Natural killer cell (primary cell): ENCODE data around the gene CRNKL1. TPM values are rescaled to one million over a fixed set of nuclear protein-coding genes. Genes with fewer than 3 reads are reported as not detected.

Source experiments
- ATAC-seq, 3 donors: fragments of 150-1000 bp in 2 of 3; fragments of 200-7000 bp in 1 of 3; cut with Tn5 transposase; 1 replicate in 1 of 3; 2 replicates in 2 of 3; pipeline ENCODE4 v1.10.0; 2021; ENCODE audit warnings: mild to moderate bottlenecking in 2 of 3, moderate library complexity in 2 of 3
- DNase-seq, 2 donors: peaks; one replicate each; pipeline versions ENCODE4 v3.0.0 to v3.0.0-alpha.2; 2013 to 2021; ENCODE audit warnings: mixed read lengths in 1 of 2
- H3K27ac ChIP-seq: one replicate; pipeline ENCODE4 v1.5.1; 2013; ENCODE audit warnings: mild to moderate bottlenecking, low read length
- H3K27me3 ChIP-seq: one replicate; pipeline ENCODE4 v1.6.1; 2013; ENCODE audit warnings: low read length; ENCODE audit not compliant: control insufficient read depth, insufficient read depth
- H3K36me3 ChIP-seq: one replicate; pipeline ENCODE4 v1.6.1; 2013; ENCODE audit warnings: low read length; ENCODE audit not compliant: control insufficient read depth, insufficient read depth
- H3K4me1 ChIP-seq: one replicate; pipeline ENCODE4 v1.6.1; 2013; ENCODE audit warnings: low read length; ENCODE audit not compliant: control insufficient read depth, insufficient read depth
- H3K4me3 ChIP-seq: one replicate; pipeline ENCODE4 v1.5.1; 2013; ENCODE audit warnings: low read length
- H3K9me3 ChIP-seq: one replicate; pipeline ENCODE4 v1.6.1; 2013; ENCODE audit warnings: low read length; ENCODE audit not compliant: control insufficient read depth, insufficient read depth
- H3K27ac Mint-ChIP-seq, 2 donors: one replicate each; pipeline ENCODE4 v1.8.0; 2022; ENCODE audit warnings: mild to moderate bottlenecking in 2 of 2, mixed read lengths in 2 of 2, moderate library complexity in 1 of 2
- H3K27me3 Mint-ChIP-seq, 2 donors: one replicate each; pipeline ENCODE4 v1.8.0; 2022; ENCODE audit warnings: low read depth in 2 of 2, mixed read lengths in 2 of 2
- H3K36me3 Mint-ChIP-seq: one replicate; pipeline ENCODE4 v1.8.0; 2022; ENCODE audit warnings: mixed read lengths
- H3K4me1 Mint-ChIP-seq, 2 donors: one replicate each; pipeline ENCODE4 v1.8.0; 2022; ENCODE audit warnings: mixed read lengths in 2 of 2
- H3K4me3 Mint-ChIP-seq: one replicate; pipeline ENCODE4 v1.8.0; 2022; ENCODE audit warnings: mild to moderate bottlenecking, moderate library complexity, mixed read lengths
- H3K9me3 Mint-ChIP-seq, 2 donors: one replicate each; pipeline ENCODE4 v1.8.0; 2022; ENCODE audit warnings: mixed read lengths in 2 of 2
- WGBS: methylation state at CpG from one replicate; pipeline ENCODE4 v1.1.7; 2013; ENCODE audit warnings: missing lambda C conversion rate; ENCODE audit not compliant: insufficient coverage; 5-methylcytosine and 5-hydroxymethylcytosine counted together
- intact Hi-C: fragments of 100-400 bp; cut with micrococcal nuclease; formaldehyde crosslinking; loops from one replicate; pipeline ENCODE4 v1.14.2; 2022
- total RNA-seq, 4 donors: library from RNA; stranded (reverse); fragments of 120-200 nt in 1 of 4; gene quantifications; one replicate each; pipeline versions ENCODE4 v1.2.3 to v1.2.4, GENCODE V29; 2013 to 2022
- TF ChIP-seq, protein P1 (sequence below): fragments of 200-600 bp; IDR thresholded peaks from one replicate; pipeline ENCODE4 v1.8.0; 2022; ENCODE audit warnings: antibody characterized with exemption

The CRNKL1 gene
- total RNA-seq, 3 donors from 2014 or later (not counting 1 experiment from before 2014, with no cell fraction given): 30.8 to 34.5 (median 31.6) TPM

DNA sequence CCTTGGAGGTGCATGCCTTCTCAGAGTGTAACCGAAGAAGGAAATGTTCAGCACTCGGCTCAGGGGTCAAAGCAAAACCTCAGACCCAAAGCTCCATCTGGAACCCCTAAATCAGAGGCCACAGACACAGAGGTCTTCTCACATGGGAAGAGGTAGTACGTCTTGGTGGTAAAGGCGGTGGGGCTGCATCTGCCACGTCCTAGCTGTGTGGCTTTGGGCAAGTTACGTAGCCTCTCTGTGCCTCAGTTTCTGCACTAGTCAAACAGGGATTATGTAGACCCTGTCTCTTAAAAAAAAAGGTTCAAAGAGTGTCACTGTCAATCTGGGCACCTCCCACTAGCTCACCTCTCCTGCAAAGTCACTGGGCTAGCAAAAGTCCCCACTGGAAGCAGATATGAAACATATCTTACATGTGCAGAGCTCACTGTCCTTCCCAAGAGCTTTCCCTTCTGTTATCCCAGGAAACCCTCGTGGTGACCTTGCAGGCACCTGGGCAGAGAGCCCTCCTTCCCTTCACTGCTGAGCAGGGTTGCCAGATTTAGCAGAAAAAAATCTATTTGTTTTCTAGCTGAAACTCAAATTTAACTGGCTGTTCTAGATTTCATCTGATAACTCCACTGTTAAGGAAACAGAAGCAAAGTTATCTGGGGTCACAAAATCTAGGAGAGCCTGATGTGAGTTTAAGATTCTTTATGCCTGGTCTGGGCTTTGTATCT lies 53.1 kb downstream of the CRNKL1 start:
- Histone ChIP-seq H3K36me3 (no peaks in the 10 kb centered on the region), H3K27me3 (no peaks in the 10 kb centered on the region), H3K9me3 (no peaks in the 10 kb centered on the region), H3K27ac (no peak overlapping the region), H3K4me3 (no peak overlapping the region), H3K4me1 (peaks cover 23% of the 10 kb centered on the region)
- Mint-ChIP-seq H3K27ac (no peak overlapping the region), H3K4me3 (no peak overlapping the region), H3K36me3 (no peaks in the 10 kb centered on the region), H3K4me1 (peaks cover 13 to 20% of the 10 kb centered on the region in 2 donors), H3K9me3 (no peaks in the 10 kb centered on the region), H3K27me3 (peaks cover 30 to 54% of the 10 kb centered on the region in 2 donors)
- intact Hi-C loops: no loop called here
- DNase-seq: no peak
- TF ChIP-seq, protein P1, sequence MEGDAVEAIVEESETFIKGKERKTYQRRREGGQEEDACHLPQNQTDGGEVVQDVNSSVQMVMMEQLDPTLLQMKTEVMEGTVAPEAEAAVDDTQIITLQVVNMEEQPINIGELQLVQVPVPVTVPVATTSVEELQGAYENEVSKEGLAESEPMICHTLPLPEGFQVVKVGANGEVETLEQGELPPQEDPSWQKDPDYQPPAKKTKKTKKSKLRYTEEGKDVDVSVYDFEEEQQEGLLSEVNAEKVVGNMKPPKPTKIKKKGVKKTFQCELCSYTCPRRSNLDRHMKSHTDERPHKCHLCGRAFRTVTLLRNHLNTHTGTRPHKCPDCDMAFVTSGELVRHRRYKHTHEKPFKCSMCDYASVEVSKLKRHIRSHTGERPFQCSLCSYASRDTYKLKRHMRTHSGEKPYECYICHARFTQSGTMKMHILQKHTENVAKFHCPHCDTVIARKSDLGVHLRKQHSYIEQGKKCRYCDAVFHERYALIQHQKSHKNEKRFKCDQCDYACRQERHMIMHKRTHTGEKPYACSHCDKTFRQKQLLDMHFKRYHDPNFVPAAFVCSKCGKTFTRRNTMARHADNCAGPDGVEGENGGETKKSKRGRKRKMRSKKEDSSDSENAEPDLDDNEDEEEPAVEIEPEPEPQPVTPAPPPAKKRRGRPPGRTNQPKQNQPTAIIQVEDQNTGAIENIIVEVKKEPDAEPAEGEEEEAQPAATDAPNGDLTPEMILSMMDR: no peak
- ATAC-seq: no peak
- 46% methylated on average over 7 of the region's 7 CpGs for WGBS

DNA sequence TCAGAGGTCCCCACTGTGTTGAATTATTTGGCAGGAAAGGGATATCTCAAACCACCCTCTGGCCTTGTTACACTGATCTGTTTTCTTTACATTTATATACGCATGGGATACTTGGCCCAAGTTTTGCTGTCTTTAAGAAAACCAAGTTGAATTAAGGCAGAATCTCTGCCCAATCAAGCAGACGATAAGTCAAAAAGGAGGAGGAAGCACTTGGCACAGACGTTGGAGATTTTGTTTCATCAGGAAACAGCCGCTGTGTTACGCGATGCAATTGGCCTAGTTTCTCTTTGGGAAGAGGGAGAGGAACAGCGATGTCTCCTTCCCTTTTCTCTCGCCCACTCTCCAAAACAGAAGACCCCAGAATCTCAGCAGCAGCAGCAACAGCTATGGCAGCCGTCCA lies 55.3 kb downstream of the CRNKL1 start:
- TF ChIP-seq, protein P1: no peak

DNA sequence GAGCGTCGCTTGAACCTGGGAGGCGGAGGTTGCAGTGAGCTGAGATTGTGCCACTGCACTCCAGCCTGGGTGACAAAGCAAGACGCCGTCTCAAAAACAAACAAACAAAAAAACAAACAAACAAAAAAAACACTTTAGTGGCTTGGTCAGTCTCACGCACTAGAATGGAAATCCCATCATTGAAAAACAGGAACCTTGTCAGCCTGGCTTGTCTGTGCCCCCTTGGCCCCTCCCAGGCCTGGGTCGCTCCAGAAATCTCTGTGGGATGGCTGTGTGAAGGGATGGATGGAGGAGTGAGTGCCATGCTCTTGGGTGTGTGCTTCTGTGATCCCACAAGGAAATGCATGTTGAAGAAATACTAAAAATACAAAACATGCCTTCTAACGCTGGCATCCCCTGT lies 56.0 kb downstream of the CRNKL1 start:
- Histone ChIP-seq H3K27ac (no peak overlapping the region), H3K4me1 (peaks cover 10% of the 10 kb centered on the region), H3K27me3 (no peaks in the 10 kb centered on the region), H3K36me3 (no peaks in the 10 kb centered on the region), H3K4me3 (no peak overlapping the region), H3K9me3 (no peaks in the 10 kb centered on the region)
- peaks cover 0 to 5% of the 10 kb centered on the region in 2 donors for H3K4me1 Mint-ChIP-seq
- H3K27me3 Mint-ChIP-seq: peaks cover 10 to 33% of the 10 kb centered on the region in 2 donors
- TF ChIP-seq, protein P1: no peak
- H3K9me3 Mint-ChIP-seq: no peaks in the 10 kb centered on the region
- no peaks in the 10 kb centered on the region for H3K36me3 Mint-ChIP-seq
- WGBS: 87% methylated on average over 8 of the region's 8 CpGs
- no peak overlapping the region for H3K27ac Mint-ChIP-seq
- H3K4me3 Mint-ChIP-seq: no peak overlapping the region
- intact Hi-C loops: no loop called here
- DNase-seq: no peak
- ATAC-seq: no peak

More for the DNA sequence above, 55.3 kb downstream of the CRNKL1 start:
- Histone ChIP-seq H3K4me3 (no peak overlapping the region), H3K36me3 (no peaks in the 10 kb centered on the region), H3K27ac (no peak overlapping the region), H3K27me3 (no peaks in the 10 kb centered on the region), H3K4me1 (peaks cover 10% of the 10 kb centered on the region), H3K9me3 (no peaks in the 10 kb centered on the region)
- Mint-ChIP-seq H3K9me3 (no peaks in the 10 kb centered on the region), H3K27ac (no peak overlapping the region), H3K4me1 (peaks cover 0 to 5% of the 10 kb centered on the region in 2 donors), H3K36me3 (no peaks in the 10 kb centered on the region), H3K4me3 (no peak overlapping the region), H3K27me3 (peaks cover 14 to 40% of the 10 kb centered on the region in 2 donors)
- DNase-seq: no peak
- whole genome bisulfite sequencing: 68% methylated on average over 7 of the region's 9 CpGs
- ATAC-seq: no peak
- intact Hi-C loops: no loop called here
